H1 (cell line): ENCODE results near the gene CNTN5. TPM values are rescaled to one million over a fixed set of nuclear protein-coding genes. Genes with fewer than 3 reads are reported as not detected.

Experiments
- CTCF ChIA-PET: fragments of 300-600 bp; sonication (Branson Sonifier 250); formaldehyde crosslinking; loops from one replicate; lab custom pipeline; 2021; ENCODE audit not compliant: partially characterized antibody; lab: Charles Lee
- POLR2A ChIA-PET: fragments of 300-600 bp; sonication (Branson Sonifier 250); formaldehyde crosslinking; loops from one replicate; lab custom pipeline; 2021; ENCODE audit warnings: inconsistent platforms; ENCODE audit not compliant: partially characterized antibody; lab: Charles Lee
- DNase-seq, 2 experiments: peaks; one replicate each; pipeline versions ENCODE4 v3.0.0 to v3.0.0-alpha.2; 2010 to 2022; ENCODE audit warnings: low spot score in 2 of 2, low read depth in 1 of 2, mixed read lengths in 1 of 2
- FAIRE-seq: peaks from 2 replicates; lab custom pipeline; 2011; peaks lifted over from hg19 to GRCh38; lab: Jason Lieb, UNC
- H2AFZ ChIP-seq: 2 replicates; pipeline ENCODE4 v1.8.1; 2012; ENCODE audit warnings: low read length, inconsistent platforms
- H2AK5ac ChIP-seq: 2 replicates; pipeline ENCODE4 v1.6.1; 2013; ENCODE audit warnings: low read depth, low read length
- H2BK120ac ChIP-seq: replicated peaks from 2 replicates; pipeline ENCODE3; 2013; ENCODE audit warnings: low read depth, low read length, inconsistent platforms
- H2BK12ac ChIP-seq: 2 replicates; pipeline ENCODE4 v1.6.1; 2013; ENCODE audit warnings: low read depth, low read length
- H2BK15ac ChIP-seq: 2 replicates; pipeline ENCODE4 v1.6.1; 2013; ENCODE audit warnings: low read length
- H2BK20ac ChIP-seq: 2 replicates; pipeline ENCODE4 v1.6.1; 2013; ENCODE audit warnings: low read length
- H2BK5ac ChIP-seq: 2 replicates; pipeline ENCODE4 v1.6.1; 2013; ENCODE audit warnings: low read depth, low read length
- H3K14ac ChIP-seq: 2 replicates; pipeline ENCODE4 v1.6.1; 2013; ENCODE audit warnings: inconsistent platforms; ENCODE audit not compliant: insufficient read length
- H3K18ac ChIP-seq: 2 replicates; pipeline ENCODE4 v1.6.1; 2013; ENCODE audit warnings: low read length; ENCODE audit errors: extremely low read depth
- H3K23ac ChIP-seq: 2 replicates; pipeline ENCODE4 v1.6.1; 2013; ENCODE audit warnings: inconsistent platforms; ENCODE audit not compliant: insufficient read length
- H3K23me2 ChIP-seq: 2 replicates; pipeline ENCODE4 v1.6.1; 2013; ENCODE audit warnings: low read depth, low read length
- H3K27ac ChIP-seq: 2 replicates; pipeline ENCODE4 v1.6.1; 2011; ENCODE audit warnings: low read depth, low read length, inconsistent platforms
- H3K27me3 ChIP-seq, 4 experiments: replicated peaks in 1 of 4; 1 replicate in 1 of 4; 2 replicates in 3 of 4; pipeline versions ENCODE4 v1.6.1 to v1.8.1; 2011 to 2013; ENCODE audit warnings: low read length in 3 of 4, mild to moderate bottlenecking in 3 of 4, inconsistent platforms in 2 of 4, mixed read lengths in 2 of 4, moderate library complexity in 1 of 4; ENCODE audit not compliant: control insufficient read depth in 3 of 4, insufficient read depth in 3 of 4; ENCODE audit errors: extremely low read depth in 1 of 4
- H3K36me3 ChIP-seq, 4 experiments: 2 replicates each; pipeline versions ENCODE4 v1.6.1 to v1.8.1; 2011 to 2013; ENCODE audit warnings: mild to moderate bottlenecking in 4 of 4, low read length in 3 of 4, moderate library complexity in 2 of 4, control low read depth in 1 of 4, inconsistent platforms in 1 of 4; ENCODE audit not compliant: insufficient read depth in 4 of 4, control insufficient read depth in 2 of 4
- H3K4ac ChIP-seq: replicated peaks from 2 replicates; pipeline ENCODE3; 2013; ENCODE audit warnings: low read length, low read depth, mixed read lengths, inconsistent platforms; ENCODE audit not compliant: insufficient read length
- H3K4me1 ChIP-seq, 4 experiments: replicated peaks in 1 of 4; 1 replicate in 1 of 4; 2 replicates in 3 of 4; pipeline versions ENCODE4 v1.6.1 to v1.8.1; 2011 to 2013; ENCODE audit warnings: low read length in 3 of 4, inconsistent platforms in 2 of 4, mixed read lengths in 1 of 4; ENCODE audit not compliant: insufficient read depth in 4 of 4, control insufficient read depth in 3 of 4
- H3K4me2 ChIP-seq, 2 experiments: 2 replicates each; pipeline versions ENCODE4 v1.6.1 to v1.8.1; 2011 to 2013; ENCODE audit warnings: low read depth in 2 of 2, low read length in 2 of 2, control low read depth in 1 of 2, inconsistent platforms in 1 of 2, mild to moderate bottlenecking in 1 of 2; ENCODE audit not compliant: insufficient read depth in 1 of 2
- H3K4me3 ChIP-seq, 4 experiments: fragments of 200-600, 300-600 bp in 1 of 4; sonication (generic), shearing (Covaris generic), sonication (Bioruptor Twin) in 1 of 4; 2 replicates each; pipeline versions ENCODE4 v1.5.1 to v1.8.1; 2011 to 2016; ENCODE audit warnings: low read length in 4 of 4, low read depth in 3 of 4, control low read depth in 2 of 4, inconsistent platforms in 2 of 4, mild to moderate bottlenecking in 2 of 4, mixed read lengths in 1 of 4, moderate library complexity in 1 of 4; ENCODE audit not compliant: insufficient read depth in 2 of 4; ENCODE audit errors: extremely low read depth in 1 of 4
- H3K56ac ChIP-seq: replicated peaks from 2 replicates; pipeline ENCODE3; 2013; ENCODE audit warnings: low read depth, mild to moderate bottlenecking, mixed read lengths, low read length, inconsistent platforms; ENCODE audit not compliant: insufficient read length
- H3K79me1 ChIP-seq: 2 replicates; pipeline ENCODE4 v1.6.1; 2013; ENCODE audit warnings: low read depth, low read length, control low read depth
- H3K79me2 ChIP-seq, 2 experiments: 2 replicates each; pipeline versions ENCODE4 v1.6.1 to v1.8.1; 2012 to 2013; ENCODE audit warnings: low read length in 2 of 2, mild to moderate bottlenecking in 2 of 2, inconsistent platforms in 1 of 2; ENCODE audit not compliant: insufficient read depth in 2 of 2, control insufficient read depth in 1 of 2
- H3K9ac ChIP-seq, 4 experiments: replicated peaks in 1 of 4; 1 replicate in 1 of 4; 2 replicates in 3 of 4; pipeline versions ENCODE4 v1.6.1 to v1.8.1; 2011 to 2013; ENCODE audit warnings: low read depth in 3 of 4, low read length in 3 of 4, control low read depth in 2 of 4, mild to moderate bottlenecking in 2 of 4, moderate library complexity in 2 of 4, inconsistent platforms in 1 of 4; ENCODE audit errors: extremely low read depth in 1 of 4
- H3K9me3 ChIP-seq, 2 experiments: 2 replicates each; pipeline versions ENCODE4 v1.6.1 to v1.8.1; 2012 to 2013; ENCODE audit warnings: mild to moderate bottlenecking in 2 of 2, moderate library complexity in 2 of 2, control low read depth in 1 of 2, inconsistent platforms in 1 of 2, low read depth in 1 of 2, low read length in 1 of 2, mixed read lengths in 1 of 2; ENCODE audit not compliant: insufficient read depth in 2 of 2
- H4K20me1 ChIP-seq, 2 experiments: replicated peaks in 1 of 2; 2 replicates each; pipeline versions ENCODE3 to v1.8.1; 2011 to 2013; ENCODE audit warnings: inconsistent platforms in 2 of 2, low read length in 2 of 2, mild to moderate bottlenecking in 1 of 2; ENCODE audit not compliant: insufficient read depth in 2 of 2, control insufficient read depth in 1 of 2
- H4K5ac ChIP-seq: 2 replicates; pipeline ENCODE4 v1.6.1; 2013; ENCODE audit warnings: low read length, low read depth, mixed read lengths, inconsistent platforms; ENCODE audit not compliant: insufficient read length
- H4K8ac ChIP-seq: 2 replicates; pipeline ENCODE4 v1.8.0; 2013; ENCODE audit warnings: mild to moderate bottlenecking, moderate library complexity, low read length, inconsistent platforms; ENCODE audit not compliant: insufficient read depth; ENCODE audit errors: extremely low read depth
- H4K91ac ChIP-seq: replicated peaks from 2 replicates; pipeline ENCODE3; 2013; ENCODE audit warnings: low read length, mixed read lengths, inconsistent platforms; ENCODE audit not compliant: insufficient read length
- JUND ChIP-seq: IDR thresholded peaks from 2 replicates; pipeline ENCODE4 v1.6.1; 2011; ENCODE audit warnings: mild to moderate bottlenecking, improper control_type of control experiment, low read length
- RAD21 ChIP-seq, 2 experiments: IDR thresholded peaks in 1 of 2; conservative IDR thresholded peaks in 1 of 2; 2 replicates each; pipeline ENCODE4 v1.6.1; 2011; ENCODE audit warnings: low read depth in 2 of 2, low read length in 2 of 2, improper control_type of control experiment in 1 of 2, inconsistent platforms in 1 of 2, mild to moderate bottlenecking in 1 of 2, moderate library complexity in 1 of 2
- TAF7 ChIP-seq: optimal IDR thresholded peaks from 2 replicates; pipeline ENCODE3; 2011; ENCODE audit warnings: low read depth, mild to moderate bottlenecking, inconsistent platforms, low read length, moderate library complexity, borderline replicate concordance
- WGBS, 2 experiments: shearing (Covaris generic) in 1 of 2; methylation state at CpG; one replicate each; pipeline versions ENCODE4 v1.1.6 to v1.1.7; 2013 to 2015; ENCODE audit warnings: low lambda C conversion rate in 2 of 2, mixed read lengths in 2 of 2, inconsistent platforms in 1 of 2, low coverage in 1 of 2, missing lambda C conversion rate in 1 of 2; ENCODE audit not compliant: insufficient replicate concordance in 2 of 2, insufficient coverage in 1 of 2, insufficient read length in 1 of 2; ENCODE audit errors: extremely low coverage in 1 of 2, missing lambda C conversion rate in 1 of 2; 5-methylcytosine and 5-hydroxymethylcytosine counted together
- polyA plus RNA-seq, 7 experiments: library from polyadenylated mRNA; depleted of rRNA in 3 of 7; stranded (reverse) in 5 of 7; unstranded in 2 of 7; fragments of >200 nt in 5 of 7; fragments of 200-250 nt in 2 of 7; gene quantifications; 1 replicate in 5 of 7; 2 replicates in 1 of 7; 4 replicates in 1 of 7; pipeline versions ENCODE4 v1.2.1 to v1.2.3, GENCODE V29; 2011 to 2013; ENCODE audit warnings: missing spikeins in 2 of 7, mixed read lengths in 2 of 7
- total RNA-seq: library from RNA; stranded (reverse); fragmentation: NEBNext Ultra II Directional; extraction: Animal tissue kit (Norgen Biotek cat#: 25700); gene quantifications from 2 replicates; pipeline ENCODE4 v1.2.1, GENCODE V29; 2021
- TF ChIP-seq, protein P1 (sequence below), 3 experiments: IDR thresholded peaks; 1 replicate in 2 of 3; 2 replicates in 1 of 3; pipeline versions ENCODE4 v1.5.1 to v1.6.1; 2011; ENCODE audit warnings: low read length in 3 of 3, mild to moderate bottlenecking in 3 of 3, inconsistent platforms in 2 of 3, low read depth in 1 of 3, moderate library complexity in 1 of 3; ENCODE audit not compliant: insufficient read depth in 1 of 3; ENCODE audit errors: control extremely low read depth in 1 of 3

CNTN5 gene
- total and polyA plus RNA-seq, 2 of the 8 experiments (the other 6 are each of a cell fraction or from before 2014, with no cell fraction given) = not detected

DNA sequence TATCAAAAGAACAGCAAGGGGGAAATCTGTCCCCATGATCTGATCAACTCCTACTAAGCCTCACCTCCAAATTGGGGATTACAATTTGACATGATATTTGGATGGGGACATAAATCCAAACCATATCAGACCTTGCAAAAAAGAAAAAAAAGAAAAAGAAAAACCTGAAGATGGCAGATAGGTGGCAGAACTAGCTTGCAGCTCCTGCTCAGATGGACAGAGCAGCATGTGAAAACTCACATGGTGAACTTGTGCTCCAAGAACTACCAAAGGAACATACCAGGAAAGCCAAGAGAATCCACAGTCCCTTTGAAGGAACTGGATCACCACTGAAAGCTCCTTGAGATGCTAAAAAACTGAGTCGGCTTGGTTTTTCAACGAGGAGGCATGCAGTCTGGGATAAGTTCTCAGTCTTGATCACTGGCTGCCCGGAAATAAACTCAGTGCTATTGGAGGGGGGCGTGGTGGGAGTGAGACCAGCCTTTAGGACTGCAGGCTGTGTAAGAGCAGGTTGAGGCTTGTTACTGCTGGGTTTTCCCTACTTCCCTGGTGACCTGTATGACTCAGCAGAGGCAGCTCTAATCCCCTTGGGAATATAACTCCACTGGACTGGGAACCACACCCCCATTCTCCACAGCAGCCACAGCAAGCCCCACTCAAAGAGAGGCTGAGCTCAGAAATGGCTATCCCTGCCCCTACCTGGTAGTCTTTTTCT is 1308.0 kb downstream of the CNTN5 start:
- no peaks in the 10 kb centered on the region for H4K20me1 ChIP-seq
- H4K5ac ChIP-seq = no peak overlapping the region
- no peak overlapping the region for H3K23ac ChIP-seq
- ChIA-PET POLR2A (no interaction called here), CTCF (interaction anchor here (0.7 to 2.2 kb wide), 13 partner anchors 9 to 201 kb away, joined by 3 to 13 read pairs (median 3); no protein-coding TSS in a partner anchor)
- H2BK20ac ChIP-seq = no peak overlapping the region
- no peak overlapping the region for H4K91ac ChIP-seq
- H3K4ac ChIP-seq = no peak overlapping the region
- H2BK12ac ChIP-seq = no peak overlapping the region
- H2BK15ac ChIP-seq = no peak overlapping the region
- H3K4me1 ChIP-seq = no peaks in the 10 kb centered on the region
- H3K23me2 ChIP-seq = no peaks in the 10 kb centered on the region; the same call in 1 of the 2 replicates
- H3K56ac ChIP-seq = no peak overlapping the region
- no peaks in the 10 kb centered on the region for H3K27me3 ChIP-seq
- H3K79me2 ChIP-seq = no peaks in the 10 kb centered on the region
- no peak overlapping the region for H3K9ac ChIP-seq
- no peak overlapping the region for H3K14ac ChIP-seq
- no peak overlapping the region for H3K27ac ChIP-seq
- H3K18ac ChIP-seq = no peak overlapping the region
- H2BK5ac ChIP-seq = no peak overlapping the region
- H2AK5ac ChIP-seq = no peak overlapping the region
- no peak overlapping the region for H3K4me2 ChIP-seq
- H3K79me1 ChIP-seq = no peaks in the 10 kb centered on the region
- peak; percentile 53 to 64 for TF ChIP-seq RAD21 (IDR thresholded peaks at IDR 0.05 in 1 of 2, conservative IDR thresholded peaks at IDR 0.05 in 1 of 2; ENCODE audit: low read depth in 2 of 2, low read length in 2 of 2)
- no peak for TF ChIP-seq TAF7
- TF ChIP-seq, protein P1, sequence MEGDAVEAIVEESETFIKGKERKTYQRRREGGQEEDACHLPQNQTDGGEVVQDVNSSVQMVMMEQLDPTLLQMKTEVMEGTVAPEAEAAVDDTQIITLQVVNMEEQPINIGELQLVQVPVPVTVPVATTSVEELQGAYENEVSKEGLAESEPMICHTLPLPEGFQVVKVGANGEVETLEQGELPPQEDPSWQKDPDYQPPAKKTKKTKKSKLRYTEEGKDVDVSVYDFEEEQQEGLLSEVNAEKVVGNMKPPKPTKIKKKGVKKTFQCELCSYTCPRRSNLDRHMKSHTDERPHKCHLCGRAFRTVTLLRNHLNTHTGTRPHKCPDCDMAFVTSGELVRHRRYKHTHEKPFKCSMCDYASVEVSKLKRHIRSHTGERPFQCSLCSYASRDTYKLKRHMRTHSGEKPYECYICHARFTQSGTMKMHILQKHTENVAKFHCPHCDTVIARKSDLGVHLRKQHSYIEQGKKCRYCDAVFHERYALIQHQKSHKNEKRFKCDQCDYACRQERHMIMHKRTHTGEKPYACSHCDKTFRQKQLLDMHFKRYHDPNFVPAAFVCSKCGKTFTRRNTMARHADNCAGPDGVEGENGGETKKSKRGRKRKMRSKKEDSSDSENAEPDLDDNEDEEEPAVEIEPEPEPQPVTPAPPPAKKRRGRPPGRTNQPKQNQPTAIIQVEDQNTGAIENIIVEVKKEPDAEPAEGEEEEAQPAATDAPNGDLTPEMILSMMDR (IDR thresholded peaks at IDR 0.05; ENCODE audit: control extremely low read depth in 1 of 3, insufficient read depth in 1 of 3, low read depth in 1 of 3, low read length in 3 of 3) = 0 out of 4 replicates have a peak, but pooled peaks of 1 of the 3 experiments have one; percentile 25
- TF ChIP-seq JUND = no peak
- TF ChIP-seq, all 59 proteins: peak for 2
- H4K8ac ChIP-seq = no peak overlapping the region
- no peak overlapping the region for H3K4me3 ChIP-seq
- H2AFZ ChIP-seq = peak overlapping the region; percentile 90
- WGBS, 2 experiments = 87% methylated on average over 4 of the region's 4 CpGs; no CpG with 5 or more reads in 1 of the 2 experiments
- DNase-seq (no peak), FAIRE-seq (no peak)
- H2BK120ac ChIP-seq = no peak overlapping the region
- H3K9me3 ChIP-seq = no peaks in the 10 kb centered on the region
- no peaks in the 10 kb centered on the region for H3K36me3 ChIP-seq
